DOHH2 (cell line): ENCODE data around the gene FAM151B.

Experiments used
- CTCF ChIP-seq: fragments of 200-600 bp; sonication (generic); IDR thresholded peaks from one replicate; pipeline ENCODE4 v1.5.1; 2014; ENCODE audit warnings: antibody characterized with exemption, mild to moderate bottlenecking, low read depth, low read length; ENCODE audit not compliant: poor library complexity, severe bottlenecking
- EZH2phosphoT487 ChIP-seq: fragments of 200-600 bp; sonication (generic); IDR thresholded peaks from 2 replicates; pipeline ENCODE4 v1.6.1; 2017; ENCODE audit warnings: borderline replicate concordance, mild to moderate bottlenecking, antibody characterized with exemption, low read length, moderate library complexity, mixed read lengths

DNA sequence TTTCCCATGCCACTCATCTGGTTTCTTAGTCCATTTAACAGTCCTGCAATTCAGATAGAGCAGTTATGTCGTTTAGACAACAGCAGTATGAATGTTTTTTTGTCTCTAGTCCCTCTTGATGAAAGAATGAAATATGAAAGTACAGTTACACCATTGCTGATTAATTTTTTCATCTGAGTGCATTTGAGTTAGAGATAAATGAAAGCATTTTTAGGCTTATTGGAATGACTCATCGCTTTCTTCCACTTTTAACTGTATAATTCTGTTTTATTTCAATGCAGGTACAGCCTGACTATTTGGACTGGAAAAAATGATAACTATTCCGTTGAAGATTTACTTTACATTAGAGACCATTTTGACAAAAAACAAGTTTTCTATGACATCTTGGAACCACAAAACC, 53.5 kb downstream of the FAM151B start:
- TF ChIP-seq CTCF: no peak
- TF ChIP-seq EZH2phosphoT487: no peak
